Left renal cortex interstitium (tissue), 4 donors: ENCODE results near the gene EFNA5. TPM values are rescaled to one million over a fixed set of nuclear protein-coding genes. Genes with fewer than 3 reads are reported as not detected.
"Not testable (repeated sequence)": the region's sequence is repeated elsewhere in the genome, so short reads cannot be mapped to it uniquely, and the experiment has no call there.

Source experiments
- DNase-seq, 4 donors: peaks; one replicate each; pipeline ENCODE4 v3.0.0-alpha.2; 2013; ENCODE audit warnings: low read depth in 4 of 4, low spot score in 2 of 4, missing footprints in 1 of 4
- polyA plus RNA-seq, 4 donors: library from polyadenylated mRNA; unstranded; fragments of 120-200 nt; gene quantifications; one replicate each; pipeline ENCODE4 v1.2.1, GENCODE V29; 2013; ENCODE audit not compliant: insufficient read length in 4 of 4

Gene EFNA5
- polyA plus RNA-seq, 4 donors, result 23.3 to 28.7 (median 26.9) TPM

DNA sequence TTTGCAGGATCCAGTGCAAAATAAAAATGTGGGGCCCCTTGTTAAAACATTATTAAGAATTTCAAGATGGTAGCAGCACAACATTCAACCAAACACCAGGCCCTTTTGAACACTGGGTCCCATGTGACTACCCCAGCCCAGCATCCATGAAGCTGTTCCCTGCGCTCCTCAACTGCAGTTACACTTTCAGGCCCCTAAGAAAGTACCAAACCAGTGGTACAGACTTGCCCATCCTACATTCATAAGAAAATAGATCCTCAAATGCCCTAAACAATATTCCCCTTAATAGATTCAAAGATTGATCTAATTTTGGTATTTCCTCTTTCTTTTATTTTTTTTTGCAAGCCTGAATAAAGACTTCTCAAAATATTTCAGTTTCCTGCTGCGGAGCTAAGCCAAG, 201.7 kb downstream of the EFNA5 start:
- no peak for DNase-seq

DNA sequence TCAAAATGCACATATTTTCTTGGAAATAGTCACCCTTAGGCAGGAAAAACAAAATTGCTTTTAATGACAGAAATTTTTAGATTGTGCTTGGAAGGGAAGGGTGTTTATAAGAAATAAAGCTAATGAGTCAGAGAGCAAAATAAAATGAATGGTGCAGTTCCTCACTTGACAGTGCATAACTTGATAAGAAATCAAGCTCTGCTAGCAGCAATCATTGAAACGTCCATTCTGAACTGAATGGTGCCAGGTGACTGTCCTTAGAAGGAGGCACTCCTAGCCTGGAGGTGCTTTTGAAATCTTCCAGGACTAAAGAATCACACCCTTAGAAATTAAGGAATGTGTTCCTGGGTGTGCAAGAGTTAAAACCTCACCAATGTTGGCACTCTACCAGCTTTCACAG, 202.5 kb downstream of the EFNA5 start:
- DNase-seq, result no peak

DNA sequence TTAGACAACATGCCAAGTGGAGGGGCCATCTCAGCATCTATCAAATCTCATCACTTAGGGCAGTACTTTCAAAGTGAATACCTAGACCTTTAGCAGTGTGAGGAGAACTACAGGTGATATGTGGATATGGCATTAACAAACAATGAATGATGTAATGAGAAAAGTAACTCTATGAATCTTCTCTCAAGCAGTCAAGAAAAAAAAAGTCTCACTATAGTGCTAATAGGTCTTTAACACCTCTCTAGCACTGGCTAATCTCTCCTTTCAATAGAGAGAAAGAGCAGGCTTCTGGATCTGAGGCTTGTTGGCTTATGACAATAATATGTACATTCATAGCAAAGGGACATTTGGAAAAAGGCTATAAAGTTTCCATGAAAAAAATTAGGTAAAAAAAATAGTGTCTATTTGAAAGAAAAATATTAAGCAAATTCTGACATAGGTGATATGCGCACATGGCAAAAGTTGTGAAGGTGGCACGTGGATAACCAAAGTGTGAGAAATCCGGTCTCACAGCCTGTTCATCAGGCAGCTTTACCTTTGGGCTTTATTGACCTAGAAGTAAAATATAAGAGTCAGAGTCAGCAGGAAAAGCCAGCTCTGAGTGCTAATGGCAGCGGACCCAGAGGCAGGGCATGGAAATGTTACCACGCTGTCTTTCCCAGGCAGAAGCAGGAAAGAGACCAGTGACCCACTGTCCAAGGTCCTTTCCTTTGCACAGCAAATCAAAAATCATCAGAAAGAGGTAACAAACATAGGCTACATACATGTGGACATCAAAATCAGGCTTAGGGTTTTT, 203.4 kb downstream of the EFNA5 start:
- no peak for DNase-seq

DNA sequence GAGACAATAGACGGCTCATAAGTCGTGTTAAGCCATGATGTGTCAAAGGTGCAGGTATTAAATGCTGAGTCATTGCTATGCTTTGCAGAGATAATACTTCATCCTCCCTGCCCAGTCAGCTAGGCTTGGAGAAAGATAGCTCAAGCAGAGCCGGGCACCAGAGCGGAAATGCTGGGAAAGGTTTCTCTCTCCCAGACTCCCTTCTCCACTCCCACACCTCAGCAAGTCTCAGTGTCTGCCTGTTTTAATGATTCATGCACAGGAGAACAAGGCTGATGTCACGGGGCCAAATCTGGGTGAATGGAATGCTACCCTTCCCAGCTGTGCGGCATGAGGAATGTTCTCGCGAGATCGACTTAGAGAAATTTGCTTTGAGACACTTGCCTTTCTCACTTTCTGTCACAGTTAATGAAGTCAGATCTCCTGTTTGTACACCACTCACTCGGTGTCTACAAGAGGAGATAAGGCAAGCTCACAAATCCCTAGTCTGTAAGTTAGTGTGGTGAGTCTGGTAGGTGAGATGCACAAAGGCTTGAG, 204.4 kb downstream of the EFNA5 start:
- DNase-seq, result peak; percentile 61 to 79 (median 73)

DNA sequence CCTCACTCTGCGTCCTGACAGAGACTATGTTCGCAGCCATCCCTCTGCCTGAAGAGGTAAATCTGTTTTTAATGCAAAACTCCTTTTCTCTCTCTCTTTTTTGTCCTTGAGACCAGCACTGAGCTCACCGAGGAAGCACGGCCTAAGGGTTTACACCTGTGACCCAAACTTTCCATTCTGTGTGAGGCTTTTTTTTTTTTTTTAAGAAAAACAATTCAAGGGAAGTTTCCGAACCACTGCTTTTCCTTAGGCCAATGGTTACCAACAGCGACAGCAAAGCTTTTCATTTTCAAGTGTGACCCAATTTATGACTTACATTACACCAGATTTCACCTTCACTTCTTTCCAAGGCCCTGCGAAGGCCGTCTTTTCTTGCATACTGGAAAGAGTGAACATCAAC, 205.9 kb downstream of the EFNA5 start:
- DNase-seq, result no peak

DNA sequence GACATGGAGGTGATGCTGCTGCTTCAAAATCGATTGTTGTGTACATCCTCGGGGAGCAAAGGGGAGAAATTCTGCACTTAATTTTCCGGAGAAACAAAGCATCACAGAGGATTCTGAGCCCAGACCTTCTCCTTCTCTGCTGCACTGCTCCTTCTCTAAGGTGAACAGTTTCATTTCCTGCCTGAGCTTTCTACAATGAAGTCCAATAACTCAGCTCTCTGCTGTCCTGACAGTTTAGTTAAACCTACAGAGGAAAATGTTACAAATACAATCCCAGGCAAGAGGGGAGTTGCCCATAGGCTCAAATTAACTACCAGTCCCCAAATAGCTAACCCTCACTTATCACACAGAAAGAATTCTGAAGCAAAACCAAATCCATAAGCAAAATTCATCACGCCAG, 206.3 kb downstream of the EFNA5 start:
- DNase-seq, result no peak

DNA sequence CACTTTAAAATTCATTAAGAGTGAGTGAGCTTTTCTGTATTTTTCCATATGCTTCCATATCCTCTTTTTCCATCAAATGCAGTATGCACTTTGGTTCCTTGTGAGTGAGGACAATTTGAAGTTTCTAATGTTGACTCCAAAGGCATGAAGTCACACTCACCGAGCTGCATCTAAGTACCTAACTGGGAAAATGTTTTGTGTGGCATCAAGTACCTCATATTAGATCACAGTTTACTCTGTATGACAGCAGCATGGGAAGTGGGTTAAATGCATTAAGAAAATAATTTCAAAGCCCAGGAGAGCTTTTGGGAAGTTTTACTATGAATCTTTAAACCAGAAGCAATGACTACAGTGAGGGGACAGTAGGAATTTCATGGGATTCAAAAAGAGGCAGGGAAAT, 207.0 kb downstream of the EFNA5 start:
- no peak for DNase-seq

DNA sequence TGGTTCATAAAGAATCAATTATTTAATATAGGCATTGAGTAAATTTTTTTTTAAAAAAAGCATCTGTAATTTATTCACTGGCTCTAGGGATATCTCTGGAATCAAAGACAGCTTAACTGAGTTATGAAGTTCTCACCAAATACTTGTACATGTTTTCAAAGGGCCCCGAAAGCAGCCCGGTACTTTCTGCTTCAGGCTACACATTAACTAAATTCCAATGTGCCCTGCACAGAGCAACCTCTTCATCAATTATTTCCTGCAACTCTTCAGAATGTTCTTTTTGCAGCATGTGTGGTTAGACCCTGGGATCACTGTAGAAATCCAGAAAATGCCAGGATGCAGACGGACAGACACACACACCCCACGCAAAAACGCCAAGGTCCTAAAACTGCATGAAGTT, 209.0 kb downstream of the EFNA5 start:
- DNase-seq, result no peak

DNA sequence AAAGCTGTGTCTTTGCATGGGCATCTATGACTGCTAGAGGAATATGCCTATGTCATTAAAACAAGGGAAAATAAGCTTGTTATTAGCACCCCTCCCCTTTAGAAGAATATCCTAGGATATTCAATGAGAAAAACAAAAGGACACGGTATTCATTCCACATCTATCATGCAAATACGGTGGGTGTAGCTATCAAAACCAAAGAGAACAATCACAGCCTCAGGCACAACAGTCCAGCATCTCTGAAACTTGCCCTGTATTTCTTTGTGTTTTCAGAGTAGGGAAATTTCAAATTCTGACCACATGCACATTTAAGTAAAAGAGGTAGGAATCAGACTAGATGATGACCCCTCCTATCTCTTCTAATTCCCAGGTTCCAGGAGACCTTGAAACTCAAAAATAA, 209.9 kb downstream of the EFNA5 start:
- no peak for DNase-seq

DNA sequence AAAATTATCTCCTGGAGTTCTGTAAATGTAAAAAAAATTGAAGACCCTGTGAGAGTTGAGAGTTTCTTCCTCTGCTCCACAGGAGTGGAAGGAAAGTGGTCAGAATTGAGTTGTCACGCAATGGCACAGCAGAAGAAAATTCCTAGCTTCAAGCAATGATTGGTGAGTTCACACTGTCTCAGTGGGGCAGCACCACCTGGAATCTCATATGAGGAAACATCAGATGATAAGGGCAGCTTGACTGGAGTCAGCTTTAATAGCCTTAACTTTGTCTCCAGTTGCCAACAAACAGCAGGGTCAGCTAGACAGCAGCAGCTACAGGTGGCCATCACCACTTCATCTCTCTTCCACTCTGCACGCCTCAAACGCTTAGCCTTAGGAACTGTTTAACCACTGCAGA, 211.1 kb downstream of the EFNA5 start:
- no peak for DNase-seq

DNA sequence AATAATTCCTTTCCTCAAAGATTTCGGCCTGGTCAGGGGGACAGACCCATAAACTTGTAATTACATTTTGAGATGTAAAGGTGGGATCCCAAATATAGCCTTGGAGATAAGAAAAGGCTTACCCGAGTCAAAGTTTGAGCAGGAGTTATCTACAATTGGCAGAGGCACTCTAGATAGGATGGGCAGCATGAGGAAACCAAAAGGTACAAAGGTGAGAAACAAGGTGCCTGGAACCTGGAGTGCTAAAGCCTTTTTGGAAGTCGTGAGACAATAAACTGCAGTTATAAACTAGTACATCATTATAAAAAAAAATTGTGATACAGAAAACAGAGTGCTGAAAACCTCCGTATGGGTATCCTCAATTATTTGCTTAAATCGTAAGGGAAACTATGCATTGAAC, 212.4 kb downstream of the EFNA5 start:
- no peak for DNase-seq

DNA sequence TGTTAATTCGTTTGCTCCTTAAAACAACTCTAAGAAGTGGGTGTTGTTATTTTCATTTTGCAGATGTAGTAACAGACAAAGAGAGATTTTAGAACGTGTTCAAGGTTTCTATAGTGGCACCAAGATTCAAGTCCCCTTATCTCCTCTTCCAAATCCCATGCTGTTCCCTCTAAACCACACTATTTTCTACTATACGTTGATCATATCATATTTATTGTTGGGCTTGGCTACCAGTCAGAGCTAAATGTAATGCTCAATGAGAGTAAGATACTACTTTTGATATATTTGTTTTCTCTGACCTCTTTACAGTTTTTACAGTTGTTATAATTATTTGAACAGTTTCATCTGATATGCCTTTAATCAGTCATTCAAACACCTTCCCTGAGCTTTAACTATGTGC, 212.9 kb downstream of the EFNA5 start:
- DNase-seq, result no peak

DNA sequence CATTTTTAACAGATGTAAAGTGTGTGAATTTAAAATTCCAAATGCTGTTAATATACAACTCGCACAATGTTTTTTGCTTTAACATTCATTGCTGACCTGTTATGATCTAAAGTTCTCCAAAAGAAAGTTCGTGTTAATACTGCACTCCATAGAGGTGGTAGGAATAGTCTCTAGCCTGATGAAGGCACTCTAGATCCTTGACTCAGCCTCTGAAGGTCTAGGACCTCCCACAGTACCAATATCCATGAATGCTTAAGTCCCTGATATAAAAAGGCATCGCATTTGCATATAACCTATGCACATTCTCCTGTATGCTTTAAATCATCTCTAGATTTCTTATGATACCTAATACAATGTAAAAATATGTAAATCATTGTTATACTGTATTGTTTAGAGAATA, 213.6 kb downstream of the EFNA5 start:
- DNase-seq, result no peak

DNA sequence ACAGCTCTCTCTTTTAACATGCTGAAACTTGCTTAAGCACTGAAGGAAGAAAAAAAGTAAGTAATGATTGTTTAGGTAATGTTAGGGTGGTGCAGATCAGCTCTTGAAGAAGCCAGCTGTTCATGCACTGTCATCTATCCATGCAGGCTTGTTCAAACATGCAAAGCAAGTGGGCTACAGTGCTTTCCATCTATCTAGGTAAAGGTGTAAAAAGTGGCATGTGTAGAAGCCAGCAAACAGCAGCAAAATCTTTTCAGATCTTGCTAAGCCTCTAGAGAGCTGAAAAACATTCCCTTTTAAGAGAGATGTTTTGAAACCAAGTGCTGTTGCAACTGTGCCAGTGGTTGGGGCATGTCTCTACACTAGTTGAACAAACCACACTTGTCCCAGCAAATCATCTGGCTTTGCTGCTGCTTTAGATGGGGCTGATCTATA, 214.4 kb downstream of the EFNA5 start:
- no peak for DNase-seq

DNA sequence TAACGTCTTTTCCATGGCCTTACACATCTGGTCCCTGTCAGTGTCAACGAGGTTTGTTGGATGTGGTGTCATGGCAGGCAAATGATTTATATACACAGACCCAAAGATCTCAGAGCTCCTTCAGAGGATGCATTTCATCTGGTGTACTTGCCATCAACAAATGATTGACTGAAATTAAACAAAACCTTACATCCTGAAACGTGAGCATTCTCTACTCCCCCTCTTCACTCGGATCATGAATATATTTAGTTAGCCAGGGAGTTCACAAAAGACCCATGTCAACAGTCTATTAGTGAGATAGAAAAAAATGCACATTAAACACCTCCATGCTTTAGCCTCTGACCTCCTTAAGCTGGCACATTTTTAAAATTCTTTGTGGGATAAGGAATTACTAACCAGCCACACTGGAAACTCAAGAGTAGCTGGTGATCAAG, 215.6 kb downstream of the EFNA5 start:
- peak in 3 of 4 donors; percentile 39 to 63 (median 49) for DNase-seq

DNA sequence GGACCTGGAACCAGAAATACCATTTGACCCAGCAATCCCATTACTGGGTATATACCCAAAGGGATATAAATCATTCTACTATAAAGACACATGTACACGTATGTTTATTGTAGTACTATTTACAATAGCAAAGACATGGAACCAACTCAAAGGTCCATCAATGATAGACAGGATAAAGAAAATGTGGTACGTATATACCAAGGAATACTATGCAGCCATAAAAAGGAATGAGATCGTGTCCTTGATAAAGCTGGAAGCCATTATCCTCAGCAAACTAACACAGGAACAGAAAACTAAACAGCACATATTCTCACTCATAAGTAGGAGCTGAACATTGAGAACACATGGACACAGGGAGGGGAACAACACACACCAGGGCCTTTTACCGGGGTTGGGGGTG, 218.9 kb downstream of the EFNA5 start:
- not testable (repeated sequence) for DNase-seq

DNA sequence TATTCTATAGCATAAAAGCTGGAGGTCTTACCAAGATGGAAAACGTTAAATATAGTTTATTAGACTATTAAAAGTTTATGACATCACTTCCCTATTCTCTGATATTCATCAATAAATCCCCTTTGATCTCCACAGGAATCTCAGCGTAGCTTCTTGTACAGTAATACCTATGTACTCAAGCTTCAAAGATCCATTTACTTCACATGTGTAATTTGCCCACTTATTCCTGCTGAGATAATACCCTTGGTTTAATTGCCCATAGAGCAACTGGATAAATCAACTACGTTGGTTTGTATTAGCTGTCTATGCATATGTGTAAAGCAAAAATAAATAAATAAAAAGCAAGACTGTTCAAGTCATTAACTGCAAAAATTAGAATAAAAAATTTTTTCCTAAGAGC, 219.7 kb downstream of the EFNA5 start:
- DNase-seq, result no peak

DNA sequence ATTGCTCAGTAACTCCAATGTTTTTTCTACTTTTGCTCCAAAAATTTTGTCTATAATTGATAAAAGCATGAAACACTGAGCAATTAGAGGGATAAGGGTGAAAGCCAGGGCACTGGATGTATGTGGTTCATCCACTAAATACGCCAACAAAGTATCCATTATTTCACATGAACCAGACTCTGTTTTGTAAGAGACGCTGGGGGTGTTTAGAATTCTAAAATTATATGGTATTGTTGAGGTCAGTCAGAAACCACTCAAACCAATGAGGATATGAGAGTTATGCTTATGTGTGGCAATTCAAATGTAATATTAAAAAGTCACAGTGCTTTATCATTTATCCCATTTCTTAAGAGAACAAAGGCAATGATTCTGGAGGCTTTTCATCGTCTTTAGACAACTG, 220.2 kb downstream of the EFNA5 start:
- no peak for DNase-seq

DNA sequence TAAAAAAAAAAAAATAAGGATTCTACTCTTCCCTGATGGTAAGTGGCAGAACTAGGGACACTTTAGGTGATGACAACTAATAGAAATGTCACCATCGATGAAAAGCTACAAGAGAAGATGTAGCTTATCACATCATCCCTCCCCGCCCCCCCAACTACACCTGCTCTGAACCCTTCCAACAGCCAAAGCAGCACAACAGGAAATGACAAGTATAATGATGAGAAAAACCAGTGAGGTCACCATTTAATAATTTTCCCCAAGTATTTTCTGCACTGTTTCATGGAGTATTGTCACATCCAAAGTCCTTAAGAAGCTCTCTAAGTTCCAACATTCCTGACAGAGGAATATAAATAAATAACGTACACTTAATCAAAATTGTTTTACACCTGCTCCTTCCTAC, 221.4 kb downstream of the EFNA5 start:
- DNase-seq, result no peak

DNA sequence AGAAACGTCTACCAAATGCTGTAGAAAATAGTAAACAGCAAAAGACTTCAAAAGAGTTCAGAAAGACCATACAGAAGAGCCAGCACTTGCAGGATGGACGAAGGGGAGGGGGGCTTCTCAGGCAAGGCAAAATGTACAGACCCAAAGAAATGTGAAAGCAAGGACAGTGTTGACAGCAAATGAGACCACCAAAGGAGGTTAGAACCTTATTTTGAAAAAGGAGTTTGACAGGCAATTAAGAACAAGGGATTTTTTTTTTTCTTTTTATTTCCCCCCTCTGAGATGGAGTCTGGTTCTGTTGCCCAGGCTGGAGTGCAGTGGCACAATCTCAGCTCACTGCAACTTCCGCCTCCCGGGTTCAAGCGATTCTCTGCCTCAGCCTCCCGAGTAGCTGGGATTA, 223.2 kb downstream of the EFNA5 start:
- DNase-seq, result no peak

DNA sequence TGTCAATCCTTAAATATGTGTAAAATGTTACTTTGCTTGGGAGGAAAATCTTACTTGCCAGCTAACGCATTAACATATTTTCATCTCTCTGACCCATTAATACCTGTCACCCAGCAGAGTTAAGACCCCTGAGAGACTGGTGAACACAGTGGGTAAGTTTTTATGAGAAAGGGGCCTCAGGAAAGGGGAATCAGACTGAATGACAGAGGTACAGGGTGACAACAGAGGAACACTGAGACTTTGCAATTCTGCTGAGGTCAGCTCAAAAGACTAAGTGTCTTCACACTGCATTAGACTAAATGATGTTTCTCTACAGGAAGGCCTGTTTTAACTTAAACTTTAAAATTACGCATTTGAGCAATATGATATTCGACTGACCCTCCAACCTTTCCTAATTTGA, 223.8 kb downstream of the EFNA5 start:
- DNase-seq, result no peak

DNA sequence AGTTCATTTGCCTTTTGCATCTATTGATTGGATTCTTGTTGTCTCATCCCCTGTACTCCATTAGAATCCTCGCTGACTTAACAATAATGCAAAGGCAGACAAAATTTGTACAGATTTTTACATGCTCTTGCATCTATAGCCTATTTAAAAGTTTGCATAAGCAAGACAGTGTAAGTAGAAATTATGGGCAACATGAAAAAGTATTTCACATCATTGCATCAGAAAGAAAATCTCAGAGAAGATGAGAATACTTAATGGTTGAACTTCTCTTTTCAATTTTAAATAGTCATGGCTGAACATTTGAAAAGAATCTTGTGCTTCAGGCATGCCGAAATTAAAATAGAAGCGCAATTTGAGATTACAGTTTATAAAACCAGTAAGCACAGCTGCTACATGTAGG, 226.4 kb downstream of the EFNA5 start:
- DNase-seq, result no peak

DNA sequence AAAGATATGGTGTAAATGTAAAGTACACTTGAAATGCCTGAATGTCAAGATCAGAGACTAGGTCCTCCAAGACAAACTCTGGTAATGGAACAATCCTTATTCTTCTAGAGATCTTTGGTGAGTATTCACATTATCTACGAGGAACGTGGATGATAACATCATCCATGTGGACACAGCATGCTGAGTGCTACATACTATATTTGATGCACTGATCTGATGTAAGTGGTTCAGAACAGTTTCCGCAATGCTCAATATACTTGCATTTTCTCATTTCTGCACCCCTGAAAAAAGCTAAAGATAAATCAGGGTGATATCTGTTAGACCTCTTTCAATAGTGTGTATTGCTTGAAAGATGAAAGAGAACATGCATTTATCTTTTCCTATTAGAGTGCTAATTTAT, 226.8 kb downstream of the EFNA5 start:
- no peak for DNase-seq
